Neural progenitor cell (in vitro differentiated cells): ENCODE results near the gene CYB561D1. TPM values are rescaled to one million over a fixed set of nuclear protein-coding genes. Genes with fewer than 3 reads are reported as not detected.

Source experiments
- DNase-seq: peaks from one replicate; pipeline ENCODE4 v3.0.0-alpha.2; 2016; ENCODE audit warnings: low spot score
- H2AFZ ChIP-seq: fragments of 200-600 bp; sonication (generic); replicated peaks from 2 replicates; pipeline ENCODE4 v1.6.1; 2016; ENCODE audit warnings: antibody characterized with exemption
- H3F3A ChIP-seq: fragments of 200-600 bp; sonication (generic); 2 replicates; pipeline ENCODE4 v1.6.1; 2016; ENCODE audit warnings: antibody characterized with exemption, low read depth
- H3K27ac ChIP-seq: fragments of 200-600 bp; sonication (generic); 2 replicates; pipeline ENCODE4 v1.5.1; 2016; ENCODE audit warnings: mild to moderate bottlenecking
- H3K27me3 ChIP-seq: fragments of 200-600 bp; sonication (generic); 2 replicates; pipeline ENCODE4 v1.6.1; 2016; ENCODE audit warnings: mild to moderate bottlenecking, moderate library complexity
- H3K36me3 ChIP-seq: fragments of 200-600 bp; sonication (generic); 2 replicates; pipeline ENCODE4 v1.5.1; 2016
- H3K4me1 ChIP-seq: fragments of 200-600 bp; sonication (generic); 2 replicates; pipeline ENCODE4 v1.6.1; 2016; ENCODE audit warnings: mixed run types
- H3K4me2 ChIP-seq: fragments of 200-600 bp; sonication (generic); 2 replicates; pipeline ENCODE4 v1.6.1; 2016
- H3K4me3 ChIP-seq: fragments of 200-600 bp; sonication (generic); 2 replicates; pipeline ENCODE4 v1.5.1; 2016
- H3K79me2 ChIP-seq: fragments of 200-600 bp; sonication (generic); 2 replicates; pipeline ENCODE4 v1.6.1; 2016; ENCODE audit warnings: low read depth
- H3K9ac ChIP-seq: fragments of 200-600 bp; sonication (generic); 2 replicates; pipeline ENCODE4 v1.6.1; 2016
- H3K9me3 ChIP-seq: fragments of 200-600 bp; sonication (generic); 2 replicates; pipeline ENCODE4 v1.5.1; 2016; ENCODE audit warnings: low read depth
- H4K20me1 ChIP-seq: fragments of 200-600 bp; sonication (generic); 2 replicates; pipeline ENCODE4 v1.6.1; 2016; ENCODE audit warnings: low read depth
- H3K27ac Mint-ChIP-seq: 3 replicates; pipeline ENCODE4 v1.8.0; 2021; ENCODE audit warnings: mixed read lengths
- H3K27me3 Mint-ChIP-seq: 2 replicates; pipeline ENCODE4 v1.8.0; 2022; ENCODE audit warnings: low read depth, mild to moderate bottlenecking, inconsistent platforms, moderate library complexity, mixed read lengths; ENCODE audit not compliant: insufficient read depth
- H3K36me3 Mint-ChIP-seq: 3 replicates; pipeline ENCODE4 v1.8.0; 2021; ENCODE audit warnings: mixed read lengths
- H3K4me1 Mint-ChIP-seq: 3 replicates; pipeline ENCODE4 v1.8.0; 2021; ENCODE audit warnings: mixed read lengths
- H3K4me3 Mint-ChIP-seq: 3 replicates; pipeline ENCODE4 v1.8.0; 2021; ENCODE audit warnings: mild to moderate bottlenecking, moderate library complexity, mixed read lengths
- H3K9me3 Mint-ChIP-seq: 3 replicates; pipeline ENCODE4 v1.8.0; 2020; ENCODE audit warnings: mixed read lengths
- CTCF ChIP-seq: fragments of 200-600 bp; sonication (generic); IDR thresholded peaks from 2 replicates; pipeline ENCODE4 v1.5.1; 2017; ENCODE audit warnings: antibody characterized with exemption, mild to moderate bottlenecking
- EZH2 ChIP-seq: fragments of 200-600 bp; sonication (generic); IDR thresholded peaks from 2 replicates; pipeline ENCODE4 v1.6.1; 2017; ENCODE audit warnings: antibody characterized with exemption, mild to moderate bottlenecking, moderate library complexity
- EZH2phosphoT487 ChIP-seq: fragments of 200-600 bp; sonication (generic); IDR thresholded peaks from 2 replicates; pipeline ENCODE4 v1.6.1; 2017; ENCODE audit warnings: antibody characterized with exemption
- total RNA-seq: library from RNA; depleted of rRNA; stranded (reverse); fragments of >200 nt; gene quantifications from 2 replicates; pipeline ENCODE4 v1.2.3, GENCODE V29; 2015; ENCODE audit warnings: low replicate concordance

The CYB561D1 gene
- total RNA-seq, 1 donor from 2014 or later, result 4.3 TPM

DNA sequence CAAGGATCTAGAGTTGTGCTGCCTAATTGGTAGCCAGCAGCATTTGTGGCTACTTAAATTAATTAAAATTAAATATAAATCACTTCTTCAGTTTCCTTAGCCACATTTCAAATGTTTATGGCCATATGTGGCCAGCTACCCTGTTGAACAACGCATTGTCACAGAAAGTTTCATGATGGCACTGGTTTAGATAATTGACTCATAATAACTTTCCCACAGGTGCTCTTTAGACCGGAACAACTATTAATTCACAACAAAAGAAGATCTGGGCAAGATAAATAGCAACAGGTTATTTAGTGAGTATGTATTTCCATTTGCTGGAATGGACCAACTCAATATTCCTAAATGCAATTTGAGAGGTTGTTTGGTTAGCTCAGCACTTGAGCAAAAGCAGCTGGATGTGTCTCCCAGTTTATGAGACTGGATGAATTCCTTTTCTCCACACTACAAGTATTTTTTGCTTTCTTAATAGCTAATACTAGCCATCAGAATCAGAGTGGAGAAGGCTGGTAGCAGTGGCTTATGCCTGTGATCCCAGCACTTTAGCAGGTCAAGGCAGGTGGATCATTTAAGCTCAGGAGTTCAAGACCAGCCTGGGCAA, 19.3 kb downstream of the CYB561D1 start:
- Histone ChIP-seq H3K9ac (no peak overlapping the region), H3K27ac (no peak overlapping the region), H3K79me2 (no peaks in the 10 kb centered on the region), H3K4me1 (peaks cover 6% of the 10 kb centered on the region), H3K4me3 (no peak overlapping the region), H3K9me3 (no peaks in the 10 kb centered on the region), H3K4me2 (no peak overlapping the region), H3K36me3 (no peaks in the 10 kb centered on the region), H4K20me1 (no peaks in the 10 kb centered on the region), H3K27me3 (peaks cover 51% of the 10 kb centered on the region), H2AFZ (no peak overlapping the region), H3F3A (peaks cover 4% of the 10 kb centered on the region)
- Mint-ChIP-seq H3K27ac (no peak overlapping the region), H3K4me1 (peaks cover 20% of the 10 kb centered on the region), H3K36me3 (no peaks in the 10 kb centered on the region), H3K9me3 (no peaks in the 10 kb centered on the region), H3K4me3 (no peak overlapping the region), H3K27me3 (peaks cover 5% of the 10 kb centered on the region)
- TF ChIP-seq EZH2 (no peak), CTCF (no peak), EZH2phosphoT487 (no peak)
- DNase-seq, result no peak

- H3K4me1 Mint-ChIP-seq, result peaks cover 10% of the 10 kb centered on the region
- H3K27me3 Mint-ChIP-seq, result peaks cover 5% of the 10 kb centered on the region
- no peaks in the 10 kb centered on the region for H3K9me3 Mint-ChIP-seq
- no peak for DNase-seq
- H3K9me3 ChIP-seq, result no peaks in the 10 kb centered on the region
- no peaks in the 10 kb centered on the region for H3K36me3 Mint-ChIP-seq
- no peak overlapping the region for H3K4me3 Mint-ChIP-seq
- H3K27me3 ChIP-seq, result peaks cover 41% of the 10 kb centered on the region
- H3F3A ChIP-seq, result peaks cover 2% of the 10 kb centered on the region
- no peak overlapping the region for H3K4me3 ChIP-seq
- TF ChIP-seq EZH2phosphoT487 (no peak), CTCF (no peak)
- no peak overlapping the region for H3K27ac ChIP-seq
- H3K9ac ChIP-seq, result no peak overlapping the region
- no peaks in the 10 kb centered on the region for H3K79me2 ChIP-seq
- peaks cover 6% of the 10 kb centered on the region for H3K4me1 ChIP-seq
- no peak overlapping the region for H3K27ac Mint-ChIP-seq
- no peak overlapping the region for H2AFZ ChIP-seq
- no peaks in the 10 kb centered on the region for H4K20me1 ChIP-seq
- no peaks in the 10 kb centered on the region for H3K36me3 ChIP-seq
- no peak overlapping the region for H3K4me2 ChIP-seq
These were observed 21.0 kb downstream of the CYB561D1 start for GRCh38 chr1:109514846-109515245.

- Histone ChIP-seq H3K9me3 (no peaks in the 10 kb centered on the region), H3K79me2 (no peaks in the 10 kb centered on the region), H3K9ac (no peak overlapping the region), H3F3A (no peaks in the 10 kb centered on the region), H3K36me3 (no peaks in the 10 kb centered on the region), H3K4me1 (no peaks in the 10 kb centered on the region), H3K27ac (no peak overlapping the region), H4K20me1 (no peaks in the 10 kb centered on the region), H3K4me3 (no peak overlapping the region), H3K27me3 (peaks cover 20% of the 10 kb centered on the region), H2AFZ (no peak overlapping the region), H3K4me2 (no peak overlapping the region)
- TF ChIP-seq EZH2 (no peak), EZH2phosphoT487 (no peak), CTCF (no peak)
- H3K36me3 Mint-ChIP-seq, result no peaks in the 10 kb centered on the region
- no peak for DNase-seq
- H3K4me3 Mint-ChIP-seq, result no peak overlapping the region
- no peaks in the 10 kb centered on the region for H3K9me3 Mint-ChIP-seq
- no peak overlapping the region for H3K27ac Mint-ChIP-seq
- H3K27me3 Mint-ChIP-seq, result peaks cover 4% of the 10 kb centered on the region
- H3K4me1 Mint-ChIP-seq, result peaks cover 8% of the 10 kb centered on the region
These were observed 23.0 kb downstream of the CYB561D1 start for GRCh38 chr1:109516872-109517271.
